Cardiac muscle cell (in vitro differentiated cells and primary cell): Measurements from ENCODE around the gene SHROOM2. TPM values are rescaled to one million over a fixed set of nuclear protein-coding genes. Genes with fewer than 3 reads are reported as not detected.

Experiments
- DNase-seq, 2 donors: peaks; one replicate each; pipeline versions ENCODE4 v3.0.0 to v3.0.0-alpha.2; 2010 to 2017; ENCODE audit warnings: low read depth in 1 of 2, low spot score in 1 of 2
- H3K27ac ChIP-seq: fragments of 200-600 bp; sonication (generic); 2 replicates; pipeline ENCODE4 v1.5.1; 2016
- H3K27me3 ChIP-seq: fragments of 200-600 bp; sonication (generic); 2 replicates; pipeline ENCODE4 v1.6.0; 2016; ENCODE audit warnings: control low read depth
- H3K36me3 ChIP-seq: fragments of 200-600 bp; sonication (generic); 2 replicates; pipeline ENCODE4 v1.5.1; 2016; ENCODE audit warnings: control low read depth
- H3K4me1 ChIP-seq: fragments of 200-600 bp; sonication (generic); 2 replicates; pipeline ENCODE4 v1.8.1; 2017; ENCODE audit warnings: low read depth, mild to moderate bottlenecking, mixed run types
- H3K4me3 ChIP-seq: fragments of 200-600 bp; sonication (generic); 2 replicates; pipeline ENCODE4 v1.5.1; 2016; ENCODE audit warnings: mild to moderate bottlenecking
- H3K9me3 ChIP-seq: fragments of 200-600 bp; sonication (generic); 2 replicates; pipeline ENCODE4 v1.5.1; 2017; ENCODE audit warnings: low read depth, mild to moderate bottlenecking, control low read depth
- CTCF ChIP-seq: IDR thresholded peaks from 2 replicates; pipeline ENCODE4 v1.5.1; 2012; ENCODE audit warnings: low read depth, mild to moderate bottlenecking, low read length
- polyA plus RNA-seq: library from polyadenylated mRNA; unstranded; fragments of >200 nt; fragmentation: Nextera tagmentation; extraction: Ambion mirVana; gene quantifications from 2 replicates; pipeline ENCODE4 v1.2.1, GENCODE V29; 2016
- total RNA-seq: library from RNA; depleted of rRNA; stranded (reverse); fragments of >200 nt; gene quantifications from 2 replicates; pipeline ENCODE4 v1.2.3, GENCODE V29; 2016

The SHROOM2 gene
- total and polyA plus RNA-seq, 2 experiments from 2014 or later = 14.8 to 32.9 TPM

- H3K27me3 ChIP-seq = no peaks in the 10 kb centered on the region
- no peak for TF ChIP-seq CTCF
- no peak for DNase-seq
- no peaks in the 10 kb centered on the region for H3K36me3 ChIP-seq
- no peak overlapping the region for H3K27ac ChIP-seq
- H3K4me1 ChIP-seq = peaks cover 26% of the 10 kb centered on the region
- no peak overlapping the region for H3K4me3 ChIP-seq
- H3K9me3 ChIP-seq = no peaks in the 10 kb centered on the region
Measured at GRCh38 chrX:9876201-9876600, 90.0 kb downstream of the SHROOM2 start.

GRCh38 chrX:9878146-9878820 is 92.1 kb downstream of the SHROOM2 start:
- Histone ChIP-seq H3K36me3 (no peaks in the 10 kb centered on the region), H3K9me3 (no peaks in the 10 kb centered on the region), H3K4me1 (peaks cover 42% of the 10 kb centered on the region), H3K4me3 (no peak overlapping the region), H3K27me3 (no peaks in the 10 kb centered on the region), H3K27ac (peak overlapping the region; percentile 42)
- no peak for DNase-seq
- no peak for TF ChIP-seq CTCF

- no peak for DNase-seq
- H3K36me3 ChIP-seq = no peaks in the 10 kb centered on the region
- no peaks in the 10 kb centered on the region for H3K27me3 ChIP-seq
- H3K4me1 ChIP-seq = peaks cover 54% of the 10 kb centered on the region
- H3K9me3 ChIP-seq = no peaks in the 10 kb centered on the region
- TF ChIP-seq CTCF = no peak
- no peak overlapping the region for H3K27ac ChIP-seq
- H3K4me3 ChIP-seq = no peak overlapping the region
Measured at GRCh38 chrX:9880237-9880636, 94.0 kb downstream of the SHROOM2 start.

- no peak overlapping the region for H3K4me3 ChIP-seq
- H3K36me3 ChIP-seq = no peaks in the 10 kb centered on the region
Measured at GRCh38 chrX:9880870-9881269, 94.6 kb downstream of the SHROOM2 start.

GRCh38 chrX:9882669-9883446 is 96.6 kb downstream of the SHROOM2 start:
- peaks cover 51% of the 10 kb centered on the region for H3K4me1 ChIP-seq
- H3K27me3 ChIP-seq = no peaks in the 10 kb centered on the region
- peak overlapping the region; percentile 87 for H3K27ac ChIP-seq
- no peaks in the 10 kb centered on the region for H3K9me3 ChIP-seq
- H3K36me3 ChIP-seq = no peaks in the 10 kb centered on the region
- peak; percentile 43 to 80 for DNase-seq
- peak; percentile 26 for TF ChIP-seq CTCF
- H3K4me3 ChIP-seq = no peak overlapping the region

More at GRCh38 chrX:9880870-9881269, 94.6 kb downstream of the SHROOM2 start:
- DNase-seq = peak in 1 of 2 donors; percentile 31
- TF ChIP-seq CTCF = no peak
- peaks cover 54% of the 10 kb centered on the region for H3K4me1 ChIP-seq
- H3K9me3 ChIP-seq = no peaks in the 10 kb centered on the region
- H3K27me3 ChIP-seq = no peaks in the 10 kb centered on the region
- H3K27ac ChIP-seq = peak overlapping the region; percentile 38
